ENCODE results near the gene RAI1. TPM values are rescaled to one million over a fixed set of nuclear protein-coding genes. Genes with fewer than 3 reads are reported as not detected.
A peak's percentile ranks its signal among the peaks of the same experiment; 100 is the strongest.

RAI1 gene
- total RNA-seq, 1 donor from 2014 or later, result 25.1 TPM

DNA sequence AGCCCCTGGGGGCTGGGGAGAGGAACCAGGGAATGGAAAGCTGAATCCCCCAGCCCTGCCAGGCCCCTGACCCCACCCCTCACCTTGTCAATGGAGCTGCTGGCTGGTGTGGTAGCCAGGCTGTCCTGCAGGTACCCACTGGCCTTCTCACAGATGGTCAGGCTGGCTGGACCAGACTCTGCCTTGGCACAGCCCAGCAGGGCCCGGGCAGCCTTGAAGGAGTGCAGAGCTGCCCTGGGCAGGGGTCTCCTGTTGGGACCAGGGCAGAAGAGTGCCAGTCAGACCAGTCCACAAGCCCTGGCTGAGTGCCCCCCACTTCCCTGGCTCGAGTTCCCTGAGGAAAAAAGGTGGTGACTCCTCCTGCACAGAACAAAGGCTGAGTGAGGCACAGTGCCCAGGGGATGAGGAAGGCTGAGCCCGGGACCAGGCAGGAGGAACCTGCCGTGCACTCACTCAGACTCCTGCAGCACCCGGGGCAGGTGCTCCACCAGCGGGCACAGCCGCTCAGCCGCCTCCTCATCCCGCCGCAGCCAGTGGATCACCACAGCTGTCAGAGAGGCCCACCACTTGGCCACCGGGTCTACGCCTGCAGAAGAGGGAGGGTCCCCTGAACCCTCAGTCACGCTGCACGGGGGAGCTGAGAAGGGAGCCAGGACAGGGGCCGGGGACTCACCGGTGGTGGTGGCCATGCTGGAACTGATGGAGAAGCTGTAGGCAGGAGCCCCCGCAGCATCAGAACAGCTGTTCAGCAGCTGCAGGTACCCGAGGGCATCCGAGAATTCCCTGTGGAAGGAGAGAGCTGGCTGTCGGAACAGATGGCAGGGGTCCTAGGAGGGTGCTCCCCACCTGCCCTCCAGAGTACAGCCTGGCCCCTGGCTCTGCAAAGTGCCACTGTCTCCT lies 133.2 kb downstream of the RAI1 start:
- no peak for DNase-seq (ENCODE audit: low read depth)

DNA sequence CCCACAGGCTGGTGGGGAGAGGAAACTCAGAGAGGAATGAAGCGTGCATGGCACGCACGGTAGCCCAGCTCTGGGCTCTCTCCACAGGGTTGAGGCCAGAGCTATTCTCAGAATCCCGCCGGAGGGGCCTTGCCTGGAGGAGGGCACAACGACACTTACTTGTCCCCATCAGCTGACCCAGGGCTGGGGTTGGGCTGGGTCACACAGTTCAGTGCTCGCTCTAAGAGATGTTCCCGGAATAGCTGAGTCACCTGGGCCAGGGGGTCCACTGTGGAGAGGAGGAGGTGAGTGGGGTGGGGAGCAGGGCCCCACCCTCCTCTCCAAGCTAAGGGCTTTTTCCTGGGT lies 133.8 kb downstream of the RAI1 start:
- no peak for DNase-seq (ENCODE audit: low read depth)

DNA sequence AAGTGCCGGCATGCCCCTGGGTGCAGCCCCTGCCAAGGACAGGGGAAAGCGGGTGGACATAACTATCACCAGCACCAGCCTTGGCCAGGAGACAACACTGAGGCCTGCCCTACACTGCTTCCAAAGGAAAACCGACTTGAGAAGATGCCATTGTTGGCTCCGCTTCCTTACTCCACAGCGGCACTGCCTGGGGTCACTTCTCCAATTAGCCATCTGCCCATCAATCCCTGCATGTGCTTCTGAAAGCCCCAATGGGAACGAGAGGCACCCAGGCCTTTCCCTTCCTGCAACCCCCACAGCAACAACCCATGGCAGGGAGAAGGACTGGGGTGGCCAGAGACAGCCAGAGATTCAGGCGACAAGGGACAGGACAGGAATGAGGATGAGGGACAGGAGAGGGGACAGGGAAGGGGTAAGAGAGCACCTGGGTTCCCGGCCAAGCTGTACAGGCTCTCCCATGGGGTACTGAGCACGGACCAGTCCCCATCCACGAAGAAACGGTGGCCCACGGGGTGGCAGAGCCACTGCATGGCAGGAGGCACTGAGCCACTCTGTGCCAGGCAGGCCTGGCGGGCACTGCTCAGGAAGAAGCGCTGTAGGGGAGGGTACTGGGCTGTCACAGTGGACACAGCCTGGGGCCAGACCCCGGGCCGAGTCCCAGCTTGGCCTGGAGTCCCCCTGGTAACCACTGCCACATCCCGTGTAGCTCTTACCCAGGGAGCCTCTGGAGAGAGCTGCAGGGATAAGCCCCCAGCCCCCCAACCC lies 134.4 kb downstream of the RAI1 start:
- DNase-seq (ENCODE audit: low read depth), result no peak

DNA sequence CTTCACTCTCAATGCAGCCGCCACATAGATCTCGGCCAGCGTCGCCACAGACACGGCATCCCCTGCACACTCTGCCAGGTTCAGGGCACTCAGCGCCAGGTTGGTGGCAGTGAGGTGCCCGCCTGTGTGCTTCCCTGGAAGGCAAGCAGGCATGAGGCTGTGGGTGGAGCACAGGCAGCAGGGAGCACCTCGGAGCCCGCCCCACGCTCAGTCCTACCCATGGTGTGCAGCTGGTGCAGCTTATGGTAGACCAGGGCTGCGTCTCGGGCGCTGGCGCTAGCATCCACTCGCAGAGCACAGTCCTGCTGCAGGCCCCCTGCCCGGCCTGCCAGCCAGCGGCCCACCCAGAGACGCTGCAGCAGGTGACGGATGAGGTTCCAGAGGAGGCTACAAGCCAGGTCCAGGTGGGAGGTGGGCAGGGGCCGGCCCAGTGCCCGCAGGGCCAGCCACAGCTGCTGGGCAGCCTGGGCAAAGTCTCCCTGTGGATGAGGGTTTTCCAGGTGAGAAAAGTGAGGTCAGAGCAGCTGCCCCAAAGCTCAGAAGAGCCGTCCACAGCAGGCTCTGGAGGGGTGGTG lies 135.1 kb downstream of the RAI1 start:
- no peak for DNase-seq (ENCODE audit: low read depth)

DNA sequence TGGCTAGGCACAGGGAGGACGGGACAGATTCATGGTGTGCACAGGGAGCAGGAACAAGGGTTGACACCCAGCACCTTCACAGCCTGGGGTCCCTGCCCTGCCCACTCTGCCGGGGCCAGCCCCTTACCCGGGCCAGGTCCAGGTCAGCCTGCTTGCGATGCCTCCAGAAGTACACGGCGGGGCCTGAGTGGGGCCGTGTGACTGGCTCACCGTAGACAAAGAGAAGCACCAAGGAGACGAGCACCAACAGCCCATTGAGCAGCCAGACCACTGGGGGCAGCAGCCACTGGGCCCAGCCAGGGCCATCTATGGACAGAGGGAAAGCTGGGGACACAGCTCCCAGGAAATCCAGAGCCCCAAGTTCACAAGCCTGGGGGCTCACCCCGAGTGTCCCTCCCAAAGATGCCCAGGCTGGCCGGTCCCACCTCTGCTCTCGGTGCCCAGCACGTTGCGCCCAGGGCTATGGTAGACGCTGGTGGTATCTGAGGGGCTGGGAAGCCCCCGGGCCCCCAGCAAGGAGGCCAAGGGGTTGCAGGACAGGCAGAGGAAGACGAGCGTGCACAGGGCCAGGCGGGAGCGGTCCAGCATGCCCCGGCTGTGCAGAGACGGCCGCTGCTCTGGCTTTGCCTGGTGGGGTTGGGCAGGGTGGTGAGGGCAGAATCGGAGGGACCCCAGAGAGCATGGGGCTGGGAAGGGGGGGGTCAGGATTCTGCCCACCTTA lies 135.7 kb downstream of the RAI1 start:
- no peak for DNase-seq (ENCODE audit: low read depth)

DNA sequence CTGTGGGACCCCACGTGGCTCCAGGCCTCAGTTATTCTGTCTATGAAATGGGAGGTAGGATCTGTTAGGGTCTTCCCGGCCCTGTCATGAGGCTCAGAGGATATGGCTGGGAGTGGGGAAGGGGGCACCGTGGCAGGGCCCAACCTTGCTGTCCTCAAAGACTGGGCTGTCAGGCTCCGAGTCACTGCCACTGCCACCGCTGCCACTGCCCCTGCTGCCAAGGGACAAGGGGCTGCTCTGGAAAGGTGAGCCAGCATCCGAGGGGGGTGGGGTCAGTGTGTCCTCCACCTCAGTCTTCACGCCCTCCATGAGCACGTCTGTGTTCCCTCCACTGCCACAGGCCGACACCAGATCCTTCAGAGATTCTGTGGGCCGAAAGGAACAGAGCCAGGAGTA lies 136.3 kb downstream of the RAI1 start:
- no peak for DNase-seq (ENCODE audit: low read depth)

DNA sequence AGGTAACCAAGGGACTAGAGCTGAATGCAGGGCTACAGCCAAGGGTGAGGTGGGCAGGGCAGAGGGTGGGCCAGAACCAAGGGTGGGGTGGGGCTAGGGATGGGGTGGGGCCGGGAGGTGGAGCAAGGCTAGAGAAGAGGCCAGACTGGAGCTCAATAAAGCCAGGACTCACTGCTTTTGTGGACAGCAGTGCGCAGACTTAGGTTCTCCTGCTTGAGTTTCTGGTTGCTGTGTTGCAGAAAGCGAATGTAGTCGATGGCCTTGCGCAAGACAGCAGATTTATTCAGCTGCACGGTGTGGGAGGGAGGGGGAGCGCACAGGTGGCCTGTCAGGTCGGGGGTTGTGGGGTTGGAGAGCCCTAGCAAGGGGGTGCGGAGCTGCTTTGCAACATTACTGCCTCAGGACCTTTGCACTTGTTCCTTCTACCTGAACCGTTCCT lies 136.8 kb downstream of the RAI1 start:
- DNase-seq (ENCODE audit: low read depth), result no peak

DNA sequence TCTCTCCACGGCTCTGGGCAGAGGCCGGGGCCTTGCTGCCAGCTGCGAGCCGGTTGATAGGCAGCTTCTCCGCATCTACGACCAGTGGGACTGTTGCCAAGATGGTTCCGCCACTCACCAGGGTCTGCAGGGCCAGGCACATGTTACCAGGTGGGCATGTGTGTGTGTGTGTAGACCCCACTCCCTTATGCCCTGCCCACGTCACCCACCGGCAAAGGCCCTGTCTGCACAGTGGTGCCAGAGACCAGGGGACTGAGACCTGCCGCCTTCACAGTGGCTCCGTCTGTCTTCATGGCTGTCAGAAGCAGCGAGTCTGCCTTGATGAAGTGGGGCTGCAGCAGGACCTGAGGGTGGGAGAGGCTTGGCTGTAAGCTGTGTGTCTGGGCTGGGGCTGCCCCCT lies 137.9 kb downstream of the RAI1 start:
- no peak for DNase-seq (ENCODE audit: low read depth)

DNA sequence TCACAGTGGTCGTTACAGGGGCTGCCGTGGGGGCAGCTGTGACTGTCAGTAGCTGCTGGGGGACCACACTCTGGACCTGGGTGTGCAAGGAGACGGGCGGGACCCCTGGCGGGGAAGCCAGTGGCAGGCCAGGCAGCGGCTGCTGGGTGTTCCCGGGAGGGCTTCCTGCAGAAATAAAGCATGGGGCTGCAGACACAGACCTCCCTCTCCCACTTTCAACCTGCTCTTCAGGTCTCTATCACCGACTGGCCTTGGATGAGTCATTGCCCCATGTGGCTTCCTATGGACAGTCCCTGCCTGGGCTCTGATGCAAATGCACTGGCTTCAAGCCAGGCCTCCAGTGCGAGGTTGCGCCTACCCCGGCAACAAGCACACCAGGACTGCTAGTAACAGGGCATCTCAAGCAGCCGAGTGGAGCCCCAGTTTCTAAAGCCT lies 138.3 kb downstream of the RAI1 start:
- peak; percentile 85 for DNase-seq (ENCODE audit: low read depth)

DNA sequence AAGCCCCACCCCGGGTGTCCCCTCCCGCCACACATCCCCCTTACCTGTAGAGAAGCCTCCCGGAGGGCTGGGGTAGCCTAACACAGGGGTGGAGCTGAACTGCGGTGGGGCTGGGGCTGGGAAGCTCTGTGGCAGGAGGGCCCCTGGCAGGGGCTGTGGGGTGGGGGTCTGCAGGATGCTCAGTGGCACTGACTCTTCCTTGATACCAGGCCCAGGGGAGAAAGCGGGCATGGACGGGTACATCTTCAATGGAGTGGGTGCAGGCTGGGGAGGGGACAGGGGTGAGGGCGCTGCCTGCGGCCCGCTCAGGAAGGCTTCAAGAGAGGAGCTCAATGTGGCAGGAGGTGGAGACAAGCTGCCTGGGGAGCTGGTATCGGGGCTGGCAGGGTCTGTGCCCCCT lies 138.8 kb downstream of the RAI1 start:
- DNase-seq (ENCODE audit: low read depth), result no peak

DNA sequence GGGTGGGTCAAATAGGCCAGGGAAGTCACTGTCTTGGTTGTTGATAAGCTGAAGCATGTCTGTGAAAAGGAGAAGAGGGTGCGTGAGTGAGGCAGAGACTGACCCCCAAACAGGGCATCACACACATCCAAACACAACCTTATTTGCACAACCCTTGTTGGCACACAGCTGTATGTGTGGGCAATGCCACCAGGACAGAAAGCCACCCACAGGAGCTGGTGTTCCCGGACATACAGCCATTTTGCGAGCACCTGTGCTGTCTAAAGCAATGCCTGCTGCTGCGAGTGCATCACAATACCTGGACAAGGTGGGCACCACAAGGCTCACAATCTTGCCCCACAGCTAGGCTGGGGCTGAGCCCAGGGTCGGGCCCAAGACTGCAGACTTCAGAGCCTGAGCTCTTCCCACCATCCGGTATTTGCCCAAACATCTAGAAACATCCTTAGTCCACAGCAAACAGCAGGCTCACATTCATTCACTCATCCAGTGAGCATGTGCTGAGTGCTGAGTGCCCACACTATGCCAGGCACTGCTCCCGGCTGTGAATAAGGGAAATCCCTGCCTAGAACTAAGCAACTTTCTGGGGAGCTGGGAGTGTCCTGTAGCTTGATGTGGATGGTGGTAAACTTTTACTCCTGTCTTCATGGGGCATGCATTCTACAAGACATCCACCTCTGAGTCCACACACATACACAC lies 139.4 kb downstream of the RAI1 start:
- no peak for DNase-seq (ENCODE audit: low read depth)

DNA sequence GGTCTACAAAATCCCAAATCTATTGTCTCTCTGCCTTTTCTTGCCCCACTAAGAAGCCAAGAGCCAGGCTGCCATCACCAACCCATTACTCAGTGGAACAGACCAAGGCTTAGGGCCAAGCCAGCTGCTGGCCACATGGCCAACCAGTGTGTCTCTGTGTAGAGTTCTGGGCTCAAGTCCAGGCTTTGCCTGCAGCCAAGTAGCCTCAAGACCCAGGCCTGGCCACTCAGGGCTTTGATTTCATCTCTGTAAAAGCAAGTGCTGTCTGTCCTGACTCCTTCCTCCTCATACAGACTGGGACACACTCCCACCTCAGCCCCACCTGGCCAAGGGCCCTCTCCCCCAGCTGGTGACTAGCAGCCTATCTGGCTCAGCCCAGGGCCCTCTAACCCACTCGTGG lies 140.9 kb downstream of the RAI1 start:
- DNase-seq (ENCODE audit: low read depth), result no peak

DNA sequence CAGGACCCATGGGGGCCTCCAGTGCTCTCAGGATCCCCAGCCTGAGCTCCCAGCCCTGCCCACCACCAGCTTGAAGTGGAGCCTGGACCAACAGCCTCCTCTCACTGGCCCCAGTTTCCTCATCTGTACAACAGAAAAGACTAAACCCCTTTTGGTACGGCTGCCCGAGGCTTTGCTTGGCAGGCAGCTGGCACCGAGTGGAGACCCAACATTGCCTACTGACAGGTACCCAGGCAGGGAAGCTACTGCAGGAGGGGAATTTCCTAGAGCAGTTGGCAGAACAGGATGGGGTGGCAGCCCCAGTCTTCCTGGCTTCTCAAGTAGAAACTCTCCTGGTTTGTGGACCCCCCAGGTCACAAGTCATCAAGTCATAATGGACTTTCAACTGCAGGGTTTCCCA lies 141.4 kb downstream of the RAI1 start:
- DNase-seq (ENCODE audit: low read depth), result no peak

DNA sequence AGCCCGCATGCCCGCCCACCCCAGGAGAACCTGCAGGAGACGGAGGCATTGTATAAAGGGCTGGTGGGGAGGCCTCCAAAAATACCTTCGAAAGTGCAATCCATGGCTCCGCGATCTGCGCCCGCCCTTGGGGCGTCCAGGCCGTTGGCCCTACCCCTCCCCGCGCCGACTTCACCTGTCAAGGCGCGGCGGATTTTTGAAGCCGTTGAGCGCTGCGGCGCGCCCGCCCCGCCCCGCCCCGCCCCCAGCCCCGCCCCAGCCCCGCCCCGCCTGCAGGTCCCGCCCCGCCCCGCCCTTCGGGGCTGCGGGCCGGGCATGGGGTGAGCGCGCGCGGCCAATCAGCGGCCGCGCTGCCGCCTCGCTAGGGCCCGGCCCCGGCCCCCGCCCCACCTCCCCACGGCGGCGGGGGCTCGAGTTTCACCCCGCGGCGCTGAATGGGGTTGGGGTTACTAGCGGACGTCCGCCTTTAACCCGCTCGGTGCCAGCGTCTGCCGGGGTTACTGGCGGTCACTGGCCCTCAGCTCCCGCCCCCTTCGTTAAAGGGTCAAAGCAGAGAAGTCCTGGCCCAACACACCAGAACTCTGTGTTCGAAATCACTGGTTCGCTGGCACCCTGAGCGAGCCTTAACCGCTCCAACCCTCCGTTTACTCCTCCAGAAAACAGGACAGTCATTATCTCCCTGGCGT lies 142.3 kb downstream of the RAI1 start:
- no peak for DNase-seq (ENCODE audit: low read depth)

DNA sequence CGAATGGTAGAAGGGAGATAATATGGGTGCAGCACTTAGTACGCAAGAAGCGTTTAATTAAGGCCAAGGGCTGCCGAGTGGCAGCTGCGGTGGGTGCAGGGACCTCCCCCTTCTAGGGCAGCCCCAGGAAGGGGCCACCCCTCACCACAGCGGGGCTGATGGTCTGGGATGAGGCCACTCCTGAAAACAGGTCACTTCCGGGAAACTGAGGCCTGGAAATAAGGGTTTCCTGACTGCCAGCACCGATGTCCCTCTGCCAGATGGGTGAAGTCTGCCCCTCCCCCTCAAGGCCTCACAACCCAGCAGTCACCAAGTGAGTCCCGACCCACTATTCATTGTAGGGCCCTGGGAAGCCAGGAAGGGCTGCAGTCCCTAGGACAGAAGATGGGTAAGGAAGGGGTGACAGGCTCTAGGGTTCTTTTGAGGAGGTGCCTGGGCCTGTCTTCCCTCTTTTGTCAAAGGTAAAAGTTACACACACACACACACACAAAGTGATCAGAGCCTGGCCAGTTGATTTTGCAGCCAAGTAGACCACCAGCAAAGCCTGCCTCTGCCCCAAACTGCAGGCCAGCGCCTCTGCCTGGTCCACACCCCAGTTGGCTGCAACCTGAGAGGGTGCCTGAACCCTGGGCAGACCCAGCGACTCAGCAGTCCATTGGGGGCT lies 143.0 kb downstream of the RAI1 start:
- no peak for DNase-seq (ENCODE audit: low read depth)

DNA sequence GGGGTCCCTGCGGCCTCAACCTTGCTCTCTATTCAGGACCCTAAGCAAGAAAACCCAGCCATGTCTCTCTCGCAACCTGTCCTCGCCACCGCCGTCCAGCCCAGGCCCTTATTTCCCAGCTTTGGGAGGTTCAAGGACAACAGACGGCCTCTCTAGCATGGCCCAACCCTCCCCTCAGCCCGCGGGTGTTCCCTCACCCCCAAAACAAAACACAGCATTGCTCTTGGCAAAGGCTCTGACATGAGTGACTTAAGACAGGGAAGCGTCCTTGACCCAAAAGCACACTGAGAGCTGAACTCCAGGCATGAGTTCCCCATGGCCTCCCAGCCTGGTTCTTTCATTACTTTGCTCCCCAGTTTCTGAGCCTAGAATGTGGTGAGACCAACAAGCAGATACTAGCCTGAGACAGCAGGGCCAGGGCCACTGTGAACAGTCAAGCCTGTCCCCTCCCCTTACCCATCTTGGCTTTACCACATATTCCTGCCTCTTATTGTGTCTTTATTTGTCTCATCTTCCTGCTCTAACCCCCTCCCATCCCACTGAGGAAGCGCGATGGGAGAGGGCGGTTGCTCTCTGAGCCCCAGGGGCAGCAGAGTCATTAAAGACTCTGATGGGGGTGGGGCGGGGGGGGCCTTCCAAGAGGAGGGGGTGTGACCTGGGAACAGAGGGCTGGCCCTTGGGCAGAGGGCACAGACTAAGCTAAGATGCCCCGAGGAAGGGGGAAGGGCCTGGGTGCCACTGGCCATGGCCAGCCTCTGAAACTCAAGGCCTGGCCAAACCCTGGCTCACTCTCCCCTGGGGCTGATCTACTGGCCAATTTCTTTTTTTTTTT lies 143.7 kb downstream of the RAI1 start:
- DNase-seq (ENCODE audit: low read depth), result no peak

DNA sequence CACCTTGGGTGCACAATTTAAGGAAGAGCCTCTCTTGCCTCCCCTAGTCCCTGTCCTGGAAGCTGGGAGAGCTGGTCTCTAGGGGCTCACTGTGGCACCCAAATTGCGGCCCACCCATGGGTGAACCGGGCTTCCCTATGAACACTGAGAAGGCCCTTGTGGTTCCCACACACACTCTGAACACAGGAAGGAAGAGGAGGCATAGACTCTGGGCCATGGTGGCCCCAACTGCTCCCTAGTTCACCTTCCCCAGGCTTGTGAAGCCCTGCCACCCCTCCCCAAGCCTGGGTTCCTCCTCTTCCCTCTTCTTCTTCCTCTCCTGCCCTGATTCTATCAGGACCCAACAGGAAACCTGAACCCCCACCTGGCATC lies 145.1 kb downstream of the RAI1 start:
- DNase-seq (ENCODE audit: low read depth), result no peak

DNA sequence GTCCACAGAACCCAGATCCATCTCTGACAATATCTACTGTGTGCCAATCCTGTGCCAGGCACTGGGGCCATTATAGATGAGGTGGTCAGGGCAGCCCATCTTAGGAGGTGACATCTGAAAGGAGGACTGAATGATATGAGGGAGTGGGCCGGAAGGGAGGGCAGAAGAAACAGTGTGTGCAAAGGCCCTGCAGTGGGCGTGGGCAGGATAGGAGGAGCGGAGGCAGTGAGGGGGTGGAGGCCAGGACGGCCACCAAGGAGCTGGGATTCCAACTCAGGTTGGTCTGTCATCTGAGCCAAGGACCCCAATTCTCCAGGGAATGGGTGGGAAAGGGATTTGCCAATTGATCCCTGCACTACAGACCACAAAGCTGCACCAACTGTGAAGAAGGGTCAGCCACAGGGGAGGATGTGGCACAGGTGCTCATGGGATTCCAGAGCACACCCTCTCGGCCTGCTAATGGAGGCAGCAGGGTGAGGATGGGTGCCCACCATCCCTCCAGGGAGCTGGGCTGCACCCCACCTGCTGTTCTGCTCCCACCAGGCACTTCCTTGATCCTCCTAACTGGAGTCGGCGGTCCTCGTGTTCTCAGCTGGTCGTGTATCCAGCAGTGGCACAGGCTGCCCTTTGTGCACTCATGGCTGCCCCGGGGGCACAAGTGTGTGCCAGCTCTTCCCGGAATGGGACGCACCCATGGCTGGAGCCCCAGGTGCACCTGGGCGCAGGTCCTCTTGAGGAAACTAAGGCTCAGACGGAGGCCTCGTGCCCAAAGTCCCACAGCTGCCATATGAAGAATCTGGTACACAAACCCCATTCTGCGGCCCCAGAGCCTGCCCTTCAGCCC lies 145.9 kb downstream of the RAI1 start:
- no peak for DNase-seq (ENCODE audit: low read depth)

Measured in renal cortical epithelial cell (primary cell).